ENCODE results near the gene SUPV3L1. TPM values are rescaled to one million over a fixed set of nuclear protein-coding genes. Genes with fewer than 3 reads are reported as not detected.

The SUPV3L1 gene
- polyA plus RNA-seq, 1 donor from 2014 or later: 33.3 TPM

Other genes with a start within 250 kb of the SUPV3L1 start
- gene DDX21, start 224.1 kb upstream of the SUPV3L1 start, polyA plus RNA-seq: 29.6 and 33.0 TPM in 2 replicates
- gene KIFBP, start 191.4 kb upstream of the SUPV3L1 start, polyA plus RNA-seq: 76.9 and 94.1 TPM in 2 replicates
- not detected in 2 replicates for gene SRGN, start 92.1 kb upstream of the SUPV3L1 start, polyA plus RNA-seq
- gene VPS26A, start 56.1 kb upstream of the SUPV3L1 start, polyA plus RNA-seq: 44.2 and 48.9 TPM in 2 replicates
- 0.07 TPM in 1 of 2 replicates, not detected in the other for gene HKDC1, start 40.1 kb downstream of the SUPV3L1 start, polyA plus RNA-seq
- 60.5 and 67.7 TPM in 2 replicates for gene HK1, start 98.3 kb downstream of the SUPV3L1 start, polyA plus RNA-seq
- not detected in 2 replicates for gene TACR2, start 236.7 kb downstream of the SUPV3L1 start, polyA plus RNA-seq